Nephron (organoid): ENCODE data around the gene SLC35D3.
"Not testable (repeated sequence)": the region's sequence is repeated elsewhere in the genome, so short reads cannot be mapped to it uniquely, and the experiment has no call there.

Experiments used
- H3K27ac Mint-ChIP-seq, 3 experiments: 2 replicates each; pipeline ENCODE4 v1.8.0; 2020; ENCODE audit warnings: mixed read lengths in 3 of 3, mild to moderate bottlenecking in 2 of 3, moderate library complexity in 1 of 3
- H3K27me3 Mint-ChIP-seq: 2 replicates; pipeline ENCODE4 v1.8.0; 2021; ENCODE audit warnings: low read depth, mild to moderate bottlenecking, moderate library complexity, mixed read lengths
- H3K36me3 Mint-ChIP-seq: 2 replicates; pipeline ENCODE4 v1.8.0; 2020; ENCODE audit warnings: low read depth, mixed read lengths
- H3K4me1 Mint-ChIP-seq: 2 replicates; pipeline ENCODE4 v1.8.0; 2020; ENCODE audit warnings: mixed read lengths
- H3K4me3 Mint-ChIP-seq, 3 experiments: 2 replicates each; pipeline ENCODE4 v1.8.0; 2020; ENCODE audit warnings: mild to moderate bottlenecking in 3 of 3, mixed read lengths in 3 of 3, moderate library complexity in 2 of 3
- H3K9me3 Mint-ChIP-seq: 2 replicates; pipeline ENCODE4 v1.8.0; 2020; ENCODE audit warnings: mixed read lengths
- TF ChIP-seq, protein P1 (sequence below), 3 experiments: fragments of 200-600 bp; sonication (generic); IDR thresholded peaks; one replicate each; pipeline ENCODE4 v1.5.0; 2021; ENCODE audit warnings: antibody characterized with exemption in 3 of 3; ENCODE audit not compliant: unreplicated experiment in 3 of 3

The SLC35D3 gene, protein sequence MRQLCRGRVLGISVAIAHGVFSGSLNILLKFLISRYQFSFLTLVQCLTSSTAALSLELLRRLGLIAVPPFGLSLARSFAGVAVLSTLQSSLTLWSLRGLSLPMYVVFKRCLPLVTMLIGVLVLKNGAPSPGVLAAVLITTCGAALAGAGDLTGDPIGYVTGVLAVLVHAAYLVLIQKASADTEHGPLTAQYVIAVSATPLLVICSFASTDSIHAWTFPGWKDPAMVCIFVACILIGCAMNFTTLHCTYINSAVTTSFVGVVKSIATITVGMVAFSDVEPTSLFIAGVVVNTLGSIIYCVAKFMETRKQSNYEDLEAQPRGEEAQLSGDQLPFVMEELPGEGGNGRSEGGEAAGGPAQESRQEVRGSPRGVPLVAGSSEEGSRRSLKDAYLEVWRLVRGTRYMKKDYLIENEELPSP

DNA sequence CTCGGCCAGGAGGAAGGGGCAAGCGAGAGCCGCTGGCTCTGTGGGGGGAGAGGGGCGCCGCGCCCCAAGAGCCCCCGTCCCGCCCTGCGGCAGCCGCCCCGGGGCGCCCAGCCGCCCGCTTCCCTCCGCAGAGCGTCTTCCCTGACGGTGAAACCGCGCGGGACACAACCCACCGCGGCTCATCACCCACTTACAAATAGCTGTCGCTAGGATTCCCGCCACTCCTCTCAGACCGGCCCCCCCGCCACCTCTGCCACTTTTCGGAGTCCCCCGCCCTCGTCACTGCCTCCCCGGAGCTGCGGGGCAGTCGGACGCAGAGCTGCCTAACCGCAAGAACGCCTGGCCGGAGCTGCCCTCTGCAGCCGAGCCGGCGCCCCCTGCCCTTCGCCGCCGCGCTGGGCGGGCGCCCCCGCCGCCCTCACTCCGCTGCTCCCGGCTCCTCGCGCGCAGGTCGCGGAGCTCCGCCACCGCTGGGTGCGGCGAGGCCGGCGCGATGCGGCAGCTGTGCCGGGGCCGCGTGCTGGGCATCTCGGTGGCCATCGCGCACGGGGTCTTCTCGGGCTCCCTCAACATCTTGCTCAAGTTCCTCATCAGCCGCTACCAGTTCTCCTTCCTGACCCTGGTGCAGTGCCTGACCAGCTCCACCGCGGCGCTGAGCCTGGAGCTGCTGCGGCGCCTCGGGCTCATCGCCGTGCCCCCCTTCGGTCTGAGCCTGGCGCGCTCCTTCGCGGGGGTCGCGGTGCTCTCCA, at the start of gene SLC35D3:
SLC35D3 (plus strand) TSS at position 366 of the 749 bp plus-strand sequence; CDS start at position 494, 128 bp downstream.
- no peak within 1 kb of the TSS for H3K27ac Mint-ChIP-seq

GRCh38 chr6:136873748-136874147, 48.4 kb upstream of the SLC35D3 start:
- H3K9me3 Mint-ChIP-seq: peaks cover 37% of the 10 kb centered on the region
- TF ChIP-seq, protein P1, sequence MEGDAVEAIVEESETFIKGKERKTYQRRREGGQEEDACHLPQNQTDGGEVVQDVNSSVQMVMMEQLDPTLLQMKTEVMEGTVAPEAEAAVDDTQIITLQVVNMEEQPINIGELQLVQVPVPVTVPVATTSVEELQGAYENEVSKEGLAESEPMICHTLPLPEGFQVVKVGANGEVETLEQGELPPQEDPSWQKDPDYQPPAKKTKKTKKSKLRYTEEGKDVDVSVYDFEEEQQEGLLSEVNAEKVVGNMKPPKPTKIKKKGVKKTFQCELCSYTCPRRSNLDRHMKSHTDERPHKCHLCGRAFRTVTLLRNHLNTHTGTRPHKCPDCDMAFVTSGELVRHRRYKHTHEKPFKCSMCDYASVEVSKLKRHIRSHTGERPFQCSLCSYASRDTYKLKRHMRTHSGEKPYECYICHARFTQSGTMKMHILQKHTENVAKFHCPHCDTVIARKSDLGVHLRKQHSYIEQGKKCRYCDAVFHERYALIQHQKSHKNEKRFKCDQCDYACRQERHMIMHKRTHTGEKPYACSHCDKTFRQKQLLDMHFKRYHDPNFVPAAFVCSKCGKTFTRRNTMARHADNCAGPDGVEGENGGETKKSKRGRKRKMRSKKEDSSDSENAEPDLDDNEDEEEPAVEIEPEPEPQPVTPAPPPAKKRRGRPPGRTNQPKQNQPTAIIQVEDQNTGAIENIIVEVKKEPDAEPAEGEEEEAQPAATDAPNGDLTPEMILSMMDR (IDR thresholded peaks at IDR 0.05; ENCODE audit: unreplicated experiment in 3 of 3): no peak
- peaks cover 58% of the 10 kb centered on the region for H3K36me3 Mint-ChIP-seq
- no peaks in the 10 kb centered on the region for H3K27me3 Mint-ChIP-seq
- no peaks in the 10 kb centered on the region for H3K4me1 Mint-ChIP-seq
- H3K4me3 Mint-ChIP-seq: no peak overlapping the region
- no peak overlapping the region for H3K27ac Mint-ChIP-seq

More for the DNA sequence above, at the start of gene SLC35D3:
- Mint-ChIP-seq H3K36me3 (peaks cover 5% of the 10 kb centered on the region), H3K9me3 (no peaks in the 10 kb centered on the region), H3K4me1 (peaks cover 14% of the 10 kb centered on the region), H3K27me3 (peaks cover 71% of the 10 kb centered on the region), H3K4me3 (peak within 1 kb of the TSS; percentile 85 to 88 (median 86))
- TF ChIP-seq, protein P1 (IDR thresholded peaks at IDR 0.05; ENCODE audit: unreplicated experiment in 3 of 3): no peak

- H3K27ac Mint-ChIP-seq, H3K4me1 Mint-ChIP-seq, H3K4me3 Mint-ChIP-seq, H3K27me3 Mint-ChIP-seq: not testable (repeated sequence)
- peaks cover 37% of the 10 kb centered on the region for H3K9me3 Mint-ChIP-seq
- peaks cover 54% of the 10 kb centered on the region for H3K36me3 Mint-ChIP-seq
Measured at GRCh38 chr6:136876469-136876868, 45.6 kb upstream of the SLC35D3 start.

GRCh38 chr6:136880748-136881460, 41.2 kb upstream of the SLC35D3 start:
- H3K27me3 Mint-ChIP-seq: no peaks in the 10 kb centered on the region
- TF ChIP-seq, protein P1 (IDR thresholded peaks at IDR 0.05; ENCODE audit: unreplicated experiment in 3 of 3): no peak
- no peaks in the 10 kb centered on the region for H3K4me1 Mint-ChIP-seq
- peaks cover 18% of the 10 kb centered on the region for H3K9me3 Mint-ChIP-seq
- peaks cover 26% of the 10 kb centered on the region for H3K36me3 Mint-ChIP-seq
- no peak overlapping the region for H3K27ac Mint-ChIP-seq
- H3K4me3 Mint-ChIP-seq: no peak overlapping the region

DNA sequence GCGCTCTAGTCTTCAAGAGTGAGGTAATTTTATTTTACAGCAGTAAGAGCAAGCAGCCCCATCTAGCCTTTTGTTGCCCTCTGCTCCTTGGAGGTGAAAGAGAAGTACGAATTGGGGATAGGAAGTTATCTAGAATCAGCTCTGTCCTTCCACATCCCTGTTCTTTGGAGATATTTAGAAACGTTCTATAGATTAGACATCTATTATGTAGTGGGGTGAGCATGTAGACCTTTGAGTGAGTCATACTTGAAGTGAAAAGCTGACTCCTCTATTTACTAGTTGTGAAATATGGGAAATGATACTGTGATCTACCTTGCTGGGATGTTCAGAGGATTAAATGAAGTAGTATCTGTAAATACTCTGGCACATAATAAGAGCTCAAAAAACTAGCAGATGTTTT, 36.0 kb upstream of the SLC35D3 start:
- peaks cover 29% of the 10 kb centered on the region for H3K4me1 Mint-ChIP-seq
- no peaks in the 10 kb centered on the region for H3K27me3 Mint-ChIP-seq
- no peak overlapping the region for H3K4me3 Mint-ChIP-seq
- H3K9me3 Mint-ChIP-seq: no peaks in the 10 kb centered on the region
- no peak overlapping the region for H3K27ac Mint-ChIP-seq
- TF ChIP-seq, protein P1 (IDR thresholded peaks at IDR 0.05; ENCODE audit: unreplicated experiment in 3 of 3): no peak
- peaks cover 4% of the 10 kb centered on the region for H3K36me3 Mint-ChIP-seq

DNA sequence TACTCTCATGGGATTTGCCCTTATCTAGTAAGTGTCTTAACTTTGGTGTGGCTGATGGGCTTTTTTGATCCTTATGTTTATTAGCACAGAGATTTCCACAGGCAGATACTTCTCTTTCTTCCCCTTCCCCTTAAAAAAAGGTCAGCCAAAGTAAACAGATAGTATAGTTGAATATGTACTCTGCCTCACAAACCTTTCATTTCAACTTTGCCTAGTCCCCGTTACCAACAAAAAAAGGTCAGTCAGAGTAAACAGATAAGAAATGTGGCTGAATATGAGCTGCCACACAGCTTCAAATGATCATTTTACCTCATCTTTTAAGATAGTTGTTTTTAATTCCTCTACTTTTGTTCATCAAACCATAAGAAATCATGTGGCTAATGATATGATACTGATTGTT, 34.1 kb upstream of the SLC35D3 start:
- Mint-ChIP-seq H3K36me3 (no peaks in the 10 kb centered on the region), H3K4me3 (no peak overlapping the region), H3K27ac (peak overlapping the region in 1 of 3 experiments; percentile 13), H3K27me3 (no peaks in the 10 kb centered on the region), H3K4me1 (peaks cover 31% of the 10 kb centered on the region), H3K9me3 (no peaks in the 10 kb centered on the region)
- TF ChIP-seq, protein P1 (IDR thresholded peaks at IDR 0.05; ENCODE audit: unreplicated experiment in 3 of 3): no peak
